ENCODE measurements around the gene PRKG1. TPM values are rescaled to one million over a fixed set of nuclear protein-coding genes. Genes with fewer than 3 reads are reported as not detected.

Gene PRKG1
- total RNA-seq, 1 experiment from 2014 or later = 0.09 TPM

- no peaks in the 10 kb centered on the region for H3K9me3 Mint-ChIP-seq (ENCODE audit: unreplicated experiment)
- Histone ChIP-seq H3K36me3 (ENCODE audit: control insufficient read depth, insufficient read depth, low read length) (no peaks in the 10 kb centered on the region), H3K4me1 (no peaks in the 10 kb centered on the region), H3K4me3 (ENCODE audit: low read depth, low read length) (no peak overlapping the region), H3K9me3 (no peaks in the 10 kb centered on the region), H3K27me3 (replicated peaks; ENCODE audit: control insufficient read depth, insufficient read depth, low read length) (no peaks in the 10 kb centered on the region)
- no peak overlapping the region for H3K4me3 Mint-ChIP-seq (ENCODE audit: unreplicated experiment)
- POLR2A ChIA-PET = no interaction called here
- H3K4me1 Mint-ChIP-seq (ENCODE audit: low read depth, unreplicated experiment) = no peaks in the 10 kb centered on the region
- peaks cover 6% of the 10 kb centered on the region for H3K27me3 Mint-ChIP-seq (ENCODE audit: insufficient read depth, unreplicated experiment)
- intact Hi-C loops (cut with micrococcal nuclease; ENCODE audit: unreplicated experiment) = loop anchor here (1.0 to 5.0 kb wide), 2 partner anchors 69 to 504 kb away; no protein-coding TSS in a partner anchor
- BruUV-seq (replicated peaks) = no TSS peak
- no peak overlapping the region for H3K27ac Mint-ChIP-seq (ENCODE audit: unreplicated experiment)
- TF ChIP-seq CTCF (IDR thresholded peaks at IDR 0.05; ENCODE audit: insufficient read depth in 1 of 2, low read depth in 1 of 2, low read length in 1 of 2, severe bottlenecking in 1 of 2, unreplicated experiment in 1 of 2) = peak; percentile 47 to 80
- CTCF ChIA-PET = interaction anchor here (1.0 kb wide), 1 partner anchor 382 kb away, joined by 5 read pairs; no protein-coding TSS in a partner anchor
- H3K36me3 Mint-ChIP-seq (ENCODE audit: insufficient read depth, unreplicated experiment) = no peaks in the 10 kb centered on the region
- DNase-seq = peak in 1 of 2 experiments; percentile 35
These were observed 818.8 kb downstream of the PRKG1 start for GRCh38 chr10:51892965-51893658.

GRCh38 chr10:51894771-51895578, 820.7 kb downstream of the PRKG1 start:
- CTCF ChIA-PET = no interaction called here
- Mint-ChIP-seq H3K36me3 (ENCODE audit: insufficient read depth, unreplicated experiment) (no peaks in the 10 kb centered on the region), H3K4me3 (ENCODE audit: unreplicated experiment) (no peak overlapping the region), H3K4me1 (ENCODE audit: low read depth, unreplicated experiment) (no peaks in the 10 kb centered on the region), H3K27ac (ENCODE audit: unreplicated experiment) (no peak overlapping the region), H3K27me3 (ENCODE audit: insufficient read depth, unreplicated experiment) (peaks cover 6% of the 10 kb centered on the region), H3K9me3 (ENCODE audit: unreplicated experiment) (no peaks in the 10 kb centered on the region)
- Histone ChIP-seq H3K9me3 (no peaks in the 10 kb centered on the region), H3K4me3 (ENCODE audit: low read depth, low read length) (no peak overlapping the region), H3K36me3 (ENCODE audit: control insufficient read depth, insufficient read depth, low read length) (no peaks in the 10 kb centered on the region), H3K27me3 (replicated peaks; ENCODE audit: control insufficient read depth, insufficient read depth, low read length) (no peaks in the 10 kb centered on the region), H3K4me1 (no peaks in the 10 kb centered on the region)
- no peak for TF ChIP-seq CTCF (IDR thresholded peaks at IDR 0.05; ENCODE audit: insufficient read depth in 1 of 2, low read depth in 1 of 2, low read length in 1 of 2, severe bottlenecking in 1 of 2, unreplicated experiment in 1 of 2)
- POLR2A ChIA-PET = no interaction called here
- BruUV-seq (replicated peaks) = no TSS peak
- intact Hi-C loops (cut with micrococcal nuclease; ENCODE audit: unreplicated experiment) = loop anchor here (5.0 kb wide), 1 partner anchor 67 kb away; no protein-coding TSS in a partner anchor
- DNase-seq = no peak

GRCh38 chr10:51896849-51897248, 822.6 kb downstream of the PRKG1 start:
- no peak for TF ChIP-seq CTCF (IDR thresholded peaks at IDR 0.05; ENCODE audit: insufficient read depth in 1 of 2, low read depth in 1 of 2, low read length in 1 of 2, severe bottlenecking in 1 of 2, unreplicated experiment in 1 of 2)
- no peak overlapping the region for H3K4me3 Mint-ChIP-seq (ENCODE audit: unreplicated experiment)
- no peak for DNase-seq

More at GRCh38 chr10:51896849-51897248, 822.6 kb downstream of the PRKG1 start:
- Mint-ChIP-seq H3K36me3 (ENCODE audit: insufficient read depth, unreplicated experiment) (no peaks in the 10 kb centered on the region), H3K4me1 (ENCODE audit: low read depth, unreplicated experiment) (no peaks in the 10 kb centered on the region), H3K27ac (ENCODE audit: unreplicated experiment) (no peak overlapping the region), H3K27me3 (ENCODE audit: insufficient read depth, unreplicated experiment) (peaks cover 6% of the 10 kb centered on the region), H3K9me3 (ENCODE audit: unreplicated experiment) (no peaks in the 10 kb centered on the region)
- no peaks in the 10 kb centered on the region for H3K4me1 ChIP-seq
- ChIA-PET POLR2A (no interaction called here), CTCF (no interaction called here)
- H3K27me3 ChIP-seq (replicated peaks; ENCODE audit: control insufficient read depth, insufficient read depth, low read length) = no peaks in the 10 kb centered on the region
- no peaks in the 10 kb centered on the region for H3K36me3 ChIP-seq (ENCODE audit: control insufficient read depth, insufficient read depth, low read length)
- intact Hi-C loops (cut with micrococcal nuclease; ENCODE audit: unreplicated experiment) = no loop called here
- H3K4me3 ChIP-seq (ENCODE audit: low read depth, low read length) = no peak overlapping the region
- BruUV-seq (replicated peaks) = no TSS peak
- no peaks in the 10 kb centered on the region for H3K9me3 ChIP-seq

Measured in Caco-2 (cell line).